Psoas muscle (tissue), 8 donors: ENCODE measurements around the gene STEAP1B. TPM values are rescaled to one million over a fixed set of nuclear protein-coding genes. Genes with fewer than 3 reads are reported as not detected.
A peak's percentile ranks its signal among the peaks of the same experiment; 100 is the strongest.

Source experiments
- ATAC-seq, 4 donors: fragments of 200-7000 bp; cut with Tn5 transposase; one replicate each; pipeline ENCODE4 v1.9.1; 2020; ENCODE audit warnings: moderate library complexity in 3 of 4, mild to moderate bottlenecking in 2 of 4
- DNase-seq, 2 donors: peaks; one replicate each; pipeline ENCODE4 v3.0.0-alpha.2; 2020
- H3K27ac ChIP-seq: fragments of 200-600 bp; one replicate; pipeline ENCODE4 v1.8.0; 2022
- H3K27me3 ChIP-seq, 3 donors: fragments of 200-600 bp in 1 of 3; one replicate each; pipeline versions ENCODE4 v1.6.1 to v1.8.0; 2013 to 2022; ENCODE audit warnings: low read length in 2 of 3, mild to moderate bottlenecking in 2 of 3, moderate library complexity in 1 of 3; ENCODE audit not compliant: insufficient read depth in 3 of 3
- H3K36me3 ChIP-seq, 2 donors: fragments of 200-600 bp in 1 of 2; one replicate each; pipeline versions ENCODE4 v1.6.1 to v1.8.0; 2013 to 2022; ENCODE audit warnings: low read depth in 1 of 2, mild to moderate bottlenecking in 1 of 2, moderate library complexity in 1 of 2; ENCODE audit not compliant: insufficient read depth in 1 of 2
- H3K4me1 ChIP-seq: fragments of 200-600 bp; one replicate; pipeline ENCODE4 v1.8.0; 2022
- H3K4me3 ChIP-seq: fragments of 200-600 bp; one replicate; pipeline ENCODE4 v1.8.0; 2022; ENCODE audit warnings: mild to moderate bottlenecking
- H3K9me3 ChIP-seq: fragments of 200-600 bp; one replicate; pipeline ENCODE4 v1.8.0; 2022
- WGBS, 3 donors: extraction: QIAGEN DNeasy Blood & Tissue Kit; methylation state at CpG; one replicate each; pipeline versions ENCODE4 v1.1.6 to v1.1.7; 2013; 5-methylcytosine and 5-hydroxymethylcytosine counted together
- intact Hi-C, 2 donors: fragments of 100-400 bp; cut with DNase I; formaldehyde crosslinking; loops; one replicate each; pipeline versions ENCODE4 v1.11.0 to v1.14.2; 2022
- polyA plus RNA-seq, 3 donors: library from polyadenylated mRNA; stranded (reverse); fragments of 200-250 nt; gene quantifications; one replicate each; pipeline ENCODE4 v1.2.3, GENCODE V29; 2013
- total RNA-seq, 4 donors: library from RNA; stranded (reverse); fragmentation: NEBNext Ultra II Directional in 2 of 4; extraction: Animal tissue kit (Norgen Biotek cat#: 25700) in 2 of 4; gene quantifications; one replicate each; pipeline versions ENCODE4 v1.2.1 to v1.2.4, GENCODE V29; 2021 to 2023
- TF ChIP-seq, protein P1 (sequence below): fragments of 200-600 bp; IDR thresholded peaks from one replicate; pipeline ENCODE4 v1.8.0; 2022; ENCODE audit warnings: antibody characterized with exemption
- donor health status: healthy with polysubstance abuse.
- donor health status: DM: no; HTN: no; CAD: no; lungs with moderate emphysema.
- donor health status: Bipolar disorder and iron deficiency.
- donor health status: healthy.
- donor health status: DM: yes; HTN: yes; CAD: no.
- donor health status: DM: no; HTN: no; CAD: no.
- donor health status: DM: no; HTN: no; CAD: no.
- donor health status: DM: yes; HTN: yes; CAD: no.

The STEAP1B gene
- total and polyA plus RNA-seq, 7 donors = 0.24 to 1.6 (median 0.91) TPM

DNA sequence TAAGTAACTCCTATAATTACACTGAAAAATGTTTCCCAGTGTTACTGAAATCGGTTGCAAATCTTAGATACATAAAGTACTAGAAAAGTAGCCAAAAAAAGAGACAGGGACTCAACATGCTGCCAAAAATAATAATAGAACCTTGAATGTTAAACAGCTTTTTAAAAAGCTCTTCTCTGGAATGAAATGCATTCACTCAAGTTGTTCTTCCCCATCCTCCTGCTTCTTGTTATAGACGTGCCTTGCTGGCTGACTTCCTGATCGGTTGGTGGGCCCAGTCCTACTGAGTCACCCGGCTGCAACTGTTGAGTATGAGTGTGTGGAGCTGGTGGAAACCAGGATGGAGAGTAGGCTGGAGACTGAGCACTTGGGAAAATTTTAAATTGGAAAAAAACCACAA is 112.4 kb downstream of the STEAP1B start:
- TF ChIP-seq, protein P1, sequence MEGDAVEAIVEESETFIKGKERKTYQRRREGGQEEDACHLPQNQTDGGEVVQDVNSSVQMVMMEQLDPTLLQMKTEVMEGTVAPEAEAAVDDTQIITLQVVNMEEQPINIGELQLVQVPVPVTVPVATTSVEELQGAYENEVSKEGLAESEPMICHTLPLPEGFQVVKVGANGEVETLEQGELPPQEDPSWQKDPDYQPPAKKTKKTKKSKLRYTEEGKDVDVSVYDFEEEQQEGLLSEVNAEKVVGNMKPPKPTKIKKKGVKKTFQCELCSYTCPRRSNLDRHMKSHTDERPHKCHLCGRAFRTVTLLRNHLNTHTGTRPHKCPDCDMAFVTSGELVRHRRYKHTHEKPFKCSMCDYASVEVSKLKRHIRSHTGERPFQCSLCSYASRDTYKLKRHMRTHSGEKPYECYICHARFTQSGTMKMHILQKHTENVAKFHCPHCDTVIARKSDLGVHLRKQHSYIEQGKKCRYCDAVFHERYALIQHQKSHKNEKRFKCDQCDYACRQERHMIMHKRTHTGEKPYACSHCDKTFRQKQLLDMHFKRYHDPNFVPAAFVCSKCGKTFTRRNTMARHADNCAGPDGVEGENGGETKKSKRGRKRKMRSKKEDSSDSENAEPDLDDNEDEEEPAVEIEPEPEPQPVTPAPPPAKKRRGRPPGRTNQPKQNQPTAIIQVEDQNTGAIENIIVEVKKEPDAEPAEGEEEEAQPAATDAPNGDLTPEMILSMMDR = no peak
- ATAC-seq (no peak), DNase-seq (peak in 1 of 2 donors; percentile 18)
- H3K27ac ChIP-seq = no peak overlapping the region
- no peaks in the 10 kb centered on the region for H3K36me3 ChIP-seq
- no peaks in the 10 kb centered on the region for H3K9me3 ChIP-seq
- H3K4me3 ChIP-seq = no peak overlapping the region
- H3K27me3 ChIP-seq = no peaks in the 10 kb centered on the region
- no peaks in the 10 kb centered on the region for H3K4me1 ChIP-seq
- intact Hi-C loops = no loop called here
- WGBS, 3 donors = 53 to 67% (median 60%) methylated on average over 4 of the region's 4 CpGs

DNA sequence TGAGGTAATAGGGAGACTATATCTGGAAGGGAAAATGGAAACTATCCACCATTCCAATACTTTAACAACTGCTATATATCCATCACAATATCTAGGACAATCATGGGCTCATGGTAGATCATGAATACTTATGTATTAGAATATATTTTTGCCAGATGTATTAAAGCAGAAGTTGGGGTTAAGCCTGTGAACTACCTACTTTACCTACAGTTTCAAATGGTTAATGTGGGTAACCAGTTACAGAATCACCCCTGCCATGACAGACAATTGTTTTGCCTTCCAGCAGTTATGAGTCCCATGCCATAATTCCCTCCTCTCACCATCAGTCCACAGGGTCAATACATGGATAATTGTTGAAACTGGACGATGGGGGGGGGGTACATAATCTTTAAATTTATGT is 113.1 kb downstream of the STEAP1B start:
- intact Hi-C loops = no loop called here
- H3K4me1 ChIP-seq = no peaks in the 10 kb centered on the region
- no peaks in the 10 kb centered on the region for H3K9me3 ChIP-seq
- no peak overlapping the region for H3K4me3 ChIP-seq
- DNase-seq (no peak), ATAC-seq (no peak)
- no peak overlapping the region for H3K27ac ChIP-seq
- H3K36me3 ChIP-seq = no peaks in the 10 kb centered on the region
- H3K27me3 ChIP-seq = no peaks in the 10 kb centered on the region
- WGBS, 3 donors = 87 to 92% (median 90%) methylated on average over 1 of the region's 1 CpG
- TF ChIP-seq, protein P1 = no peak

DNA sequence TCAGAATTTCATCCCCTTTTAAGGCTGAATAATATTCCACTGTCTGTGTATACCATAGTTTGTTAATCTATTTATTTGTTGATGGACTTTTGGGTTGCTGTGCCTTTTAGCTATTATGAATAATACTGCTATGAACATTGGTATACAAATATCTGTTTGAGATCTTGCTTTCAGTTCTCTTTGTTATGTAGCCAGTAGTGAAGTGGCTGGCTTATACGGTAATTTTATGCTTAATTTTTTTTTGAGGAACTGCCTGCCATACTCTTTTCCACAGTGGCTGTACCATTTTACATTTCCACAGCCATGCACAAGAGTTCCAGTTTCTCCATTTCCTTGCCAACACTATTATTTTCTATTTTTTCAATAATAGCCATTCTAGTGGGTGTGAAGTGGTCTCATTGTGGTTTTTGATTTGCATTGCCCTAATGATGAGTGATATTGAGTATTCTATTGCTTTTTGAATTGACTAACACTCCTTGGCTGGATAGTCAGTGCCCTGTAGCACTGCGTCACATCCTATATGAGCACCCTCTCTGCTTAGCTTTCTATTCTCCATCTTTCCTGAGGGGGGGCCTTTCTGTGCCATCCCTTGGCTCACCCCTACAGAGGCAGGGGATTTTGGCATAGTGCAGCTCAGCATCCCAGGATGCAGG is 113.7 kb downstream of the STEAP1B start:
- H3K27me3 ChIP-seq = no peaks in the 10 kb centered on the region
- WGBS, 3 donors = 76 to 88% (median 84%) methylated on average over 2 of the region's 2 CpGs
- no peaks in the 10 kb centered on the region for H3K9me3 ChIP-seq
- H3K4me3 ChIP-seq = no peak overlapping the region
- H3K4me1 ChIP-seq = no peaks in the 10 kb centered on the region
- H3K27ac ChIP-seq = no peak overlapping the region
- H3K36me3 ChIP-seq = no peaks in the 10 kb centered on the region
- intact Hi-C loops = no loop called here
- ATAC-seq (no peak), DNase-seq (no peak)
- TF ChIP-seq, protein P1 = no peak

DNA sequence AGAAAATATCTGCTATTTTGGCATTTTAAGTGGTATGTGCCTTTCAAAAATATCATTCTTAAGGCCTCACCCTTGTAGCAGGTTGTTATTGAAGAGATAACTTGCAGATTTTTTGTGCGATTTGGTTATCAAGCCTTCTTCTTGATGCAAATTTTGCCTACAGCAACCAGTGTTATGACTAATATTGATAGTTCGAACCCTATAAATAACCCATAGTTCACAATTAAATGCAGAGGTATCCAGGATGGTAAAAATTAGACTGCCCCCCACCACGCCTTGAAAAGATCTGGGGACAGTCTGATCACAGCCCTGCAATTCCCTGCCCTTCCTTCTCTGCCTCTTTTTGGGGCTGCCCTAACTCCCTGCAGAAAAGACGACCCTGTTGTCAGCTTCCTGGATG is 114.7 kb downstream of the STEAP1B start:
- Histone ChIP-seq H3K4me3 (no peak overlapping the region), H3K4me1 (no peaks in the 10 kb centered on the region), H3K9me3 (no peaks in the 10 kb centered on the region), H3K27ac (no peak overlapping the region), H3K36me3 (no peaks in the 10 kb centered on the region), H3K27me3 (no peaks in the 10 kb centered on the region)
- DNase-seq (no peak), ATAC-seq (no peak)
- TF ChIP-seq, protein P1 = no peak
- WGBS, 3 donors = 88 to 94% (median 89%) methylated on average over 4 of the region's 4 CpGs
- intact Hi-C loops = no loop called here

DNA sequence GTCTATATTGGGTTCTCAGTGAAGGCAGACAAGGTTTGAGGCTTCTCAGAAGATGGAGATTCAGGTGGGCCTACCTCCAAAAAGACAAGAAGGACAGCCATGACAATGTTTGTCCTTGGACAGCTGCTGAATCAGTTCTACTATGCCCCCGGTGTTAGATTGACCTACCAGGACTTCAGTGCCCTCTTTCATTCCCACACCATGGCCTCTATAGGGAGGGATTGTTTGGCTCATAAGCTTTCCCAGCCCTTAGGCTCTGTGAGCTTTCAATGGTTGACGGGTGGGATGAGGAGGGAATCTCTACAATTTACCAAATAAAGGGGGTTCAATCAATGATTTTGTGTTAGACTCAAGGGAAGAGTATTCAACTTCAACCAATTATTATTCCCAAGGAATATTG is 119.7 kb downstream of the STEAP1B start:
- H3K27ac ChIP-seq = no peak overlapping the region
- TF ChIP-seq, protein P1 = no peak
- no peak for DNase-seq
- no peaks in the 10 kb centered on the region for H3K36me3 ChIP-seq
- intact Hi-C loops = no loop called here
- H3K4me3 ChIP-seq = no peak overlapping the region
- ATAC-seq = no peak
- H3K9me3 ChIP-seq = no peaks in the 10 kb centered on the region
- 88 to 100% (median 92%) methylated on average over 2 of the region's 2 CpGs for WGBS, 3 donors
- no peaks in the 10 kb centered on the region for H3K27me3 ChIP-seq
- no peaks in the 10 kb centered on the region for H3K4me1 ChIP-seq
